Measurements from ENCODE around the gene TMEM212.
A peak's percentile ranks its signal among the peaks of the same experiment; 100 is the strongest.

The TMEM212 gene

DNA sequence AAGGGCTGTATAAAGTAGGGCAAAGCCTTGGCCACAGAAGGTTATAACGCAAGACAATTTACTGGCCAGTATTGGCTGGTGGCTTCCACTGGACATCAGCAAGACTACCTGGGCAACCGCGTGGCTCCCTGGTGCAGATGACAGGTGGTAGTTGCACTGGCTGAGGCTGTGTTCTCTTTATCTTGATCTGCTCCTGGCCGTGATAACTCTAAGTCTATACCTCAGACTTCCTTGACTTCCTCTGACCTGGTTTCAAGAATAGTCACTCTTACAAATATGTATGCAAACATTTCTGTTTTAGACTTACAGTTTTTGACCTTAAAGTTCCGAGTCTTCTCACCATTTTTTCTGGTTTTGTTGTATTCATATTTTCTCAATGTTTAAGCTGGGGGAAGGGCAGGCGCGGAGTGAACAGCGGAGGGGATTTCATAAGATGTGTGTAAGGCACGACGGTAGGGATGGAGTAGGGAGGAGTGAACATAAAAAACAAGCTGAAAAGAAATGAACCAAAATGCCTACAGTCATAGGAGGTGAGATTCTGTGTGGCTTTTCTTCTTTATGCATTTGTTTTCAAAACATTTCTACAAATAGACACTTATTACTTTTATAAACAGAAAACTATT, 15.2 kb upstream of the TMEM212 start:
- TF ChIP-seq, protein P1, sequence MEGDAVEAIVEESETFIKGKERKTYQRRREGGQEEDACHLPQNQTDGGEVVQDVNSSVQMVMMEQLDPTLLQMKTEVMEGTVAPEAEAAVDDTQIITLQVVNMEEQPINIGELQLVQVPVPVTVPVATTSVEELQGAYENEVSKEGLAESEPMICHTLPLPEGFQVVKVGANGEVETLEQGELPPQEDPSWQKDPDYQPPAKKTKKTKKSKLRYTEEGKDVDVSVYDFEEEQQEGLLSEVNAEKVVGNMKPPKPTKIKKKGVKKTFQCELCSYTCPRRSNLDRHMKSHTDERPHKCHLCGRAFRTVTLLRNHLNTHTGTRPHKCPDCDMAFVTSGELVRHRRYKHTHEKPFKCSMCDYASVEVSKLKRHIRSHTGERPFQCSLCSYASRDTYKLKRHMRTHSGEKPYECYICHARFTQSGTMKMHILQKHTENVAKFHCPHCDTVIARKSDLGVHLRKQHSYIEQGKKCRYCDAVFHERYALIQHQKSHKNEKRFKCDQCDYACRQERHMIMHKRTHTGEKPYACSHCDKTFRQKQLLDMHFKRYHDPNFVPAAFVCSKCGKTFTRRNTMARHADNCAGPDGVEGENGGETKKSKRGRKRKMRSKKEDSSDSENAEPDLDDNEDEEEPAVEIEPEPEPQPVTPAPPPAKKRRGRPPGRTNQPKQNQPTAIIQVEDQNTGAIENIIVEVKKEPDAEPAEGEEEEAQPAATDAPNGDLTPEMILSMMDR (conservative IDR thresholded peaks at IDR 0.05; ENCODE audit: control insufficient read depth, insufficient read depth, low read depth, low read length), result no peak
- no peak for DNase-seq (ENCODE audit: low read depth)
- H3K4me3 ChIP-seq (ENCODE audit: control insufficient read depth, low read depth, low read length), result no peak overlapping the region

DNA sequence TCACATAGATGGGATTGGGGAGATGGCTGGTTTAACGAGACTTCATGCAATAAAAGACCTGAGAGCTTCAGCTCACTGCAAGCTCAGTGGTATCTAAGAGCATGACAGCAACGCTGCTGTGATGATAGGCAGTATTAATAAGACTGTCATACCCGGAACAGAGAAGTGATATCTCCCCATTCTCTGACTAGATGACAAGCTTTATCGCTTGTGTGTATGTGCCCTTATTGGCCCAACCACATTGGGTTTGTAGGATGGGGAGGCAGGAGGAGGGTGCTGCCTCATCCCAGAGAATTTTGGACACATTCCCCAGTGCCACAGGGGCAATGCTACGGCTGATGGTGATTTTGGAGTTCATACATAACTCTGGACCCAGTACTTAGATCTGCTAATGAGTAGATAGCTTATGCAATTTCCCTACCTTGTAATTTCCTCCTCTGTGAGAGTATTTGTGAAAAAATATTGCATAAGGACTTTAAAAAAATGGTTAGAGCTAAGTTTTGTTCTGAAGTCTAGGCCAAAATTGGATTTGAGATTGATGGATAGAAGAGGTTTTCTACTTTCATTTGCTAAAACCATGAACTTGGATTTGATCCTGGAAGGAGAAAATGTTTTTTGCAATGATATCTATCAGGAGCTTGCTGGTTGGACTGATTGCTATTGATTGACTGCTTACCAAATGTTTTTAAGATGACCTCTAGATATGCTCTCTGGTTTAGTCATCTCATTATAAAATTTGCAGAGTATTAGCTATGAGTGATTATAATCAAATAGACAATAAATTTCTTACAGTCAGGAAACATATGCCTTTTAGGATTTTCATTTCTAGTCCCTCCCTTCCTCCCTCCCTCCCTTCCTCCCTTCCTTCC, 14.0 kb upstream of the TMEM212 start:
- H3K4me3 ChIP-seq (ENCODE audit: control insufficient read depth, low read depth, low read length), result no peak overlapping the region
- no peak for DNase-seq (ENCODE audit: low read depth)
- TF ChIP-seq, protein P1 (conservative IDR thresholded peaks at IDR 0.05; ENCODE audit: control insufficient read depth, insufficient read depth, low read depth, low read length), result no peak

GRCh38 chr3:171829841-171830517, 13.2 kb upstream of the TMEM212 start:
- TF ChIP-seq, protein P1 (conservative IDR thresholded peaks at IDR 0.05; ENCODE audit: control insufficient read depth, insufficient read depth, low read depth, low read length), result peak; percentile 72
- no peak overlapping the region for H3K4me3 ChIP-seq (ENCODE audit: control insufficient read depth, low read depth, low read length)
- DNase-seq (ENCODE audit: low read depth), result peak; percentile 83

DNA sequence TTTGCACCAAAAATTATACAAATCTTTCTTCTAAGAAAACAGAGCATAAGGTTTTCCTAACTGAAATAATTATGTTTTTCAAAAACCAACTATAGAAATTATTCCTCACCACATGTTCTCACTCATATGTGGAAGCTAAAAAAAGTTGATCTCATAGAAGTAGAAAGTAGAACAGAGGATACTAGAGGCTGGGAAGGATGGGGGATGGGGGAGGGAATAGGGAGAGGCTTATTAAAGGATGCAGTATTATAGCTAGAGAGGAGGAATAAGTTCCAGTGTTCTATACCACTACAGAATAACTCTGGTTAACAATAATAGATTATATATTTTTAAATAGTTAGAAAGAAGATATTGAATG, 12.7 kb upstream of the TMEM212 start:
- no peak for DNase-seq (ENCODE audit: low read depth)
- TF ChIP-seq, protein P1 (conservative IDR thresholded peaks at IDR 0.05; ENCODE audit: control insufficient read depth, insufficient read depth, low read depth, low read length), result no peak
- no peak overlapping the region for H3K4me3 ChIP-seq (ENCODE audit: control insufficient read depth, low read depth, low read length)

DNA sequence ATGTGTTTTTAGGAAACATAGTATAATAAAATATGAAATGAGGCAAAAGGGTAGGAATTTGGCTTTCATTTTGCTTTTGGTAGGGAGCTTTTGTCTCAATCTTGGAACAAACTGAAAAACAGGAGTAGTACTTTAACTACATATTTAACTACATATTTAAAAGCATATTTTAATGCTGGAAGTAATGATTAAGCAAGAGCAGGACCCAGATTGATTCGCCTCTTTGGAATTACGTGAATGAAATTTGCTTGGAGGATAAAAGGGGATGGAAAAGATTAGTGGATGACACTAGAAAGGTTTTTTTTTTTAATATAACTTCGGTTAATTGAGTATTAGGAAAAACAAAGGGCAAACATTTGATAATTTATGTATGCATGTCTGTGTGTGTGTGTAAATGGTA, 11.2 kb upstream of the TMEM212 start:
- H3K4me3 ChIP-seq (ENCODE audit: control insufficient read depth, low read depth, low read length), result no peak overlapping the region
- DNase-seq (ENCODE audit: low read depth), result peak; percentile 43

DNA sequence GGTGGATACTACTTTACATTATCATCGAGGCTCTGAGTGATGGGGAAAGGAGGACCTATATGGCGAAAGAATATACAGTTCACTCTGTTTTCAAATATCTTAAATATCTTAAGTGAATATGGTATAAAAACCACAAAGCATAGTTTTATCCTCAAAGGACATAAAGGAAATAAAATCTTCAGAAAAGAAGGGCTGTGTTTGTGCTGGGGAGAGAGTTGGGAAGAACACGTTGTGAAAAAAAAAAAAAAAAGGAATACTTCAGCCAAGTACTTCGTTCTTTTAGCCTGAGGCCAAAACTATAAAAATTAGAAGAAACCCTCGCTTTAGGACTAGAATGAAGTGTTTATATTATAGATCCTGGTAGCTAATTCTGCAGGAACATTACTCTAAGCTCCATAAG, 10.2 kb upstream of the TMEM212 start:
- TF ChIP-seq, protein P1 (conservative IDR thresholded peaks at IDR 0.05; ENCODE audit: control insufficient read depth, insufficient read depth, low read depth, low read length), result no peak
- DNase-seq (ENCODE audit: low read depth), result no peak
- H3K4me3 ChIP-seq (ENCODE audit: control insufficient read depth, low read depth, low read length), result no peak overlapping the region

More for the DNA sequence above, 11.2 kb upstream of the TMEM212 start:
- TF ChIP-seq, protein P1 (conservative IDR thresholded peaks at IDR 0.05; ENCODE audit: control insufficient read depth, insufficient read depth, low read depth, low read length), result no peak
